ENCODE measurements around the gene OGFOD2. TPM values are rescaled to one million over a fixed set of nuclear protein-coding genes. Genes with fewer than 3 reads are reported as not detected.

OGFOD2 gene
- total RNA-seq, 4 donors from 2014 or later = 4.6 to 17.7 (median 5.7) TPM

- no peak for TF ChIP-seq CTCF (IDR thresholded peaks at IDR 0.05; ENCODE audit: low read depth)
Observed at GRCh38 chr12:122961531-122962329, 13.3 kb upstream of the OGFOD2 start.

GRCh38 chr12:122963941-122964265 lies 11.1 kb upstream of the OGFOD2 start:
- no peak for TF ChIP-seq CTCF (IDR thresholded peaks at IDR 0.05; ENCODE audit: low read depth)

GRCh38 chr12:122964439-122965257 lies 10.4 kb upstream of the OGFOD2 start:
- TF ChIP-seq CTCF (IDR thresholded peaks at IDR 0.05; ENCODE audit: low read depth) = no peak

- TF ChIP-seq CTCF (IDR thresholded peaks at IDR 0.05; ENCODE audit: low read depth) = no peak
Observed at GRCh38 chr12:122965321-122965751, 9.7 kb upstream of the OGFOD2 start.

- no peak for TF ChIP-seq CTCF (IDR thresholded peaks at IDR 0.05; ENCODE audit: low read depth)
Observed at GRCh38 chr12:122965851-122966742, 8.9 kb upstream of the OGFOD2 start, which contains the start of gene ABCB9. Gene ABCB9 (minus strand): TSS chr12:122966463. CDS start chr12:122960235, 6,228 bp downstream.

- TF ChIP-seq CTCF (IDR thresholded peaks at IDR 0.05; ENCODE audit: low read depth) = no peak
Observed at GRCh38 chr12:122966743-122967550, 8.1 kb upstream of the OGFOD2 start.

All from subcutaneous adipose tissue (tissue), 4 donors.